DMS153 treated with DMSO at 0.1 percent for 48 hours (cell line): ENCODE measurements around the gene ROBO2.

Experiments
- DNase-seq: peaks from one replicate; lab custom pipeline; 2025; ENCODE audit not compliant: unreplicated experiment; lab: John Stamatoyannopoulos, UW

The ROBO2 gene

DNA sequence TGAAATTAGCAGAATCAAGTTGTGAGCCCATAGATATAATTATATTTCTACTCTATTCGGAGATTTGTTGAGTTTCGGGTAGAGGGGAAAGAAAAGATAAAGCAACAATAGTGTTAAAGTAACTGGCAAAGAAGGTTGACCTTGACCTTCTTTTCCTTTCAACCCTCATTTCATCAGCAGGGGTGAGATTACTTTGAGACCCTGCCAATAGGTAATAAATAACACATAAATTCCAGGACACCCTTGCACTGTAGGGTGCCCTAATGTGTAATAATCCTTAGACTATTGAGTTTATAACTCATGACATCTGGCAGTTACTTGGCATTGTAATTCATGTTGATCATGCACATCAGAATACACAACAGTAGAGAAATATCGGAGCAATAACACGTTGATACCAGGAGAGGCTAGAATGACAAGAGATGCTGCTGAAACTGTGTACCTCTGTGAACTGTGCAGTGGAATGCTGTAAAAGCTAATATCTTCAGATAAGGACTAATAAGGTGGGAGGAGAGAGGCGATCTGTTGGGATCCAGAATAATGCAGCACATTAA, 426.7 kb downstream of the ROBO2 start:
- no peak for DNase-seq

- DNase-seq, result no peak
Observed at GRCh38 chr3:77467702-77468625, 428.1 kb downstream of the ROBO2 start.

- DNase-seq, result no peak
Observed at GRCh38 chr3:77468626-77469020, 428.7 kb downstream of the ROBO2 start.

GRCh38 chr3:77475507-77475906, 435.6 kb downstream of the ROBO2 start:
- no peak for DNase-seq

DNA sequence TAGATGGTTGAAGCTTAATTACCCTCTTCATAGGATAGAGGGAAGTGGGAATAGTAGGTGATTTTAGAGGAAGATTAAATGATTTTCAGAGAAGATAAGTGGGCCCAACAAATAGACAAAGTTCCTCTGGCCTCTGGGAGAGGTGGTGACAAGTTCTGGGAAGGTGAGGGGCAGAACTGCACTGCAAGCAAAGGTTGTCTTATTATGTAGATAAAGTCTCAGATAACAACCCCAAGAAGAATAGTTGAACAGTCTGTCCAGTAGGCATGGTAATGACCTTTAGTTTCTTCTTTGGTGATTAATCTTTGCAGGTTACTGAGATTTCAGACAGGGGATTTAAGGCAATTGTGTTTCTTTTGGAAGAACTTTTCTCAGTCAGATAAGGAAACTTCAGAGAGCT, 439.1 kb downstream of the ROBO2 start:
- DNase-seq, result no peak

GRCh38 chr3:77489216-77489615, 449.3 kb downstream of the ROBO2 start:
- no peak for DNase-seq

DNA sequence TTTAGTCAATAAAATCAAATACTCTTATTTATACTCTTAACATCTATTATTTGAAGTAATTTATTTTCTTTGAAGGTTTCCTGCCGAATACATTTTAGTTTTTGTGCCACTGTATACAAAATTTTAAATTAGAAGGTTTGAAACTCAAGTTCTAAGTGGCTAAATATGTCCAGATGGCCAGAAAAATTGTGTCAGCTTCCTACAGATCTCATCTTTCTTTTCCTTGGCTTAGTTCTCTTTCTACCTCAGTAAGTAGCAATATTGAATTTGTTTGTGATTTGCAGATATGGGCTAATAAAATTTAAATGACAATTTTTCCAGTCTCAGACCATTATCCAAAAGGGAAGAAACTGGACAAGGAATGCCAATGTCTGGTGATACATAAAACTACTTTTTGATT, 452.1 kb downstream of the ROBO2 start:
- DNase-seq, result no peak

GRCh38 chr3:77500721-77501120, 460.8 kb downstream of the ROBO2 start:
- no peak for DNase-seq

DNA sequence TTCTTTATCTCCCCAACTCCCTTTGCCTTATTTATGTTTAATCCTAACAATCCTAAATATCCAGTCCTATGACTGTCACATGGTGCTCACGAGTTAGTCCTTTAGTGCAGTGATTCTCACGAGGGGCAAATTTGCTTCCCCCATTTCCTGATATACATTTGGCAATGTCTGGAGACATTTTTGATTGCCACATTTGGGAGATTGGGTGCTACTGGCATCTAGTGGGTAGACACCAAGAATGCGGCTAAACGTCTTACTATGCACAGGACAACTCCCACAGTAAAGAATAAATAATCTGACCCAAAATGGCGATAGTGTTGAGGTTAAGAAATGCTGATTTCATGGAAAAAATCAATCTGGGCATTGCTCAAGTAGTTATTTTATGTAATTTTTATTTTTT, 466.5 kb downstream of the ROBO2 start:
- DNase-seq, result no peak

DNA sequence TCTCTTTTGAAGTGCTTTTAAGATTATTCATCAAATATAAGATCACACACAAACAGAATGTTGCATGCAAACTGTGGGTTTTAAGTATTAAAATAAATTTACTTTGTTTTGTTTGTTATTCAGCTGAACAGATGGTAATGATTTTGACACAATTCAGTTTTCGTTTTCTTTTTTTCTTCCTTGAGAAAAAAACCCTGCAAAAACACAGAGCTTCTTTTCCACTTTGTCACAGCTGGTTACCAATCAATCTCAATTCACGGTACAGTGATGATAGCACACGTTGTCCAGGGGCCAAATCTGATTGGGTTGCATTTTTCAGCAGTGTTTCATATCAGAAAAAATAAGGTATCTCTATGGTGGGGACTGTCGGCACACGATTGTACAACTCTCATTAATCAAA, 473.6 kb downstream of the ROBO2 start:
- no peak for DNase-seq

GRCh38 chr3:77514766-77515165, 474.9 kb downstream of the ROBO2 start:
- no peak for DNase-seq

DNA sequence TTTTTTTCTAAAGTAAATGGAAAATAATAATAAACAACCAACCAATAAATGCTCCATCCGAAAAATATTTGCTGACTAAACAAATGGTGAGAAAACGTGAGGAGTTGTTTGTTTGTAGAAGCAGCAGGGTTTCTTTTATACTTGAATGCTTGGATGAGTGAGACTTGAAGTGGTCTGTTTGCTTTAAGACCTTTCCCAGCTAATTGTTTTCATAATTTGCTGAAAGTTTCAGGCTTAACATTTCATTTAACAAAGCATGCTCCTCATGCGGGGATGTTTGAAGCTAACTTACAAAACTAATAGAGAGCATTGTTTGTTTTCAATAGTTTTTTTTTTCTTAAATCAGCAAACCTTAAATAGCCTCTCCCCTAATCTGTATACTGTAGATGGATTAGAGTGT, 484.6 kb downstream of the ROBO2 start:
- no peak for DNase-seq

GRCh38 chr3:77524946-77525682, 485.2 kb downstream of the ROBO2 start:
- DNase-seq, result no peak

DNA sequence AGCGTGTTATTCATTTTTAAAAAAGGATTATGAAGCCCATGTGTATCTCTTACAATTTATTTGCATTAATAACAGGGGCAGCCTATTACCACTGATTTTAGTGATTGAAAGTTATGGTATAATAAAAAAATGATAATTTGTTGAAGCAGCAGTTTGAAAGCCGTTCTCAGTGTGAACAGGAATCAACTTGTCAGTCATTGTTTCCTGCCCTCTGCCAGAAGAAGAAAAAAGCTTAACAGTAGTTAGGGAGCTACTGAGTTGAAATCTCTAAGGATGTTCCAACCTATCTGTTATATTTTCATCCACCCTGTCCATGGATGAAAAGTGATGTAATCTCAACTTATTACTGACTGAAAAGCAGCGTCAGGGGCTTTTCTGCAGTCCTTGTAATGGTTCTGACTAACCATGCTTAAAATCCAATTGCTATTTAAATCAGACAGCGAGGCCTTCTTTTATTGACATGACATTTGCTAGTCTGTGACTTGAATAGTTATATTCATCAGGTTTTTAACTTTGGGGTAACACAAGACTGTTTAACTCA, 486.7 kb downstream of the ROBO2 start:
- DNase-seq, result no peak

GRCh38 chr3:77529522-77529921, 489.6 kb downstream of the ROBO2 start:
- DNase-seq, result no peak

- no peak for DNase-seq
Observed at GRCh38 chr3:77530870-77531269, 491.0 kb downstream of the ROBO2 start.

DNA sequence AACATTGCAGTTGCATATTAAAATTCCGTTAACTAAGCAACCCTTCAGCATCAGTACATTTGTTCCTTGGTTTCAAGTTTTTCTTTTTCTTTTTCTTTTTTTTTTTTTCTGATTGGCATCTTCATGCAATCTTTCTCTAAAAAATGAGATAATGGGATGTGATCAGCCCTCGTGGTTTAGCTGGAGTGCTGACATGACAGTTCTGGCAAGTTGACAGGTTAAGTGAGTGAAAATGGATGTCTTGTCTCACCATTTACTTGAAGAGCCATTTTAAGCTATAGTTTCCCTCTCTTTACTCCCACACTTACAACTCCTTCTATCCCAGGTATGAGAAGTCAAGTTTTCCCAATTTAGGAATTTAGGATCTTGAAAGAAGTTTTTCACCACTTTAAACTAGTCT, 495.2 kb downstream of the ROBO2 start:
- DNase-seq, result no peak

GRCh38 chr3:77536038-77536775, 496.3 kb downstream of the ROBO2 start:
- DNase-seq, result no peak

GRCh38 chr3:77539014-77539413, 499.1 kb downstream of the ROBO2 start:
- DNase-seq, result no peak

DNA sequence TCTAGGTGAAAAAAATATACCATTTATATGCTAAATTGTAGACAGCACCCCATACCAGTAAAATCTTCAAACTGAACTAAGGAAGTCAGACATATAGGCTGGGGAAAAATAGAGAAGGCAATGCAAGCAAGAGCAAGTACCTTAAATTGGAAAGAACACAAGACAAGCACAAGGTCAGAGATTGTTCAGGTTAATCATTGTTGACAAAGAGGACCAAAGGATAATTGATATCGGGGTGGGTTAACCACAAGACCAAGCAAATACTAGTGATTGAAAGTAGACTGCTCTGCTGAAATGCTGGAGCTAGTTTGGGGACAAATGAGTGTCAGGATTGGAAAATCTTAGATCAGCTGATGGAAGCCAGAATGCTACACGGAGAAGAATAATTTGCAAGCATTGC, 499.8 kb downstream of the ROBO2 start:
- DNase-seq, result no peak
